ENCODE data around the gene PGAP3.
"Not testable (repeated sequence)": the region's sequence is repeated elsewhere in the genome, so short reads cannot be mapped to it uniquely, and the experiment has no call there.

Gene PGAP3

GRCh38 chr17:39715375-39716072 is 27.7 kb upstream of the PGAP3 start:
- DNase-seq (ENCODE audit: low read depth) = no peak

- DNase-seq (ENCODE audit: low read depth) = no peak
Observed at GRCh38 chr17:39714234-39714633, 26.4 kb upstream of the PGAP3 start.

GRCh38 chr17:39711851-39712250 is 24.0 kb upstream of the PGAP3 start:
- DNase-seq (ENCODE audit: low read depth) = no peak

GRCh38 chr17:39711071-39711470 is 23.2 kb upstream of the PGAP3 start:
- not testable (repeated sequence) for DNase-seq (ENCODE audit: low read depth)

GRCh38 chr17:39709998-39710964 is 22.4 kb upstream of the PGAP3 start:
- DNase-seq (ENCODE audit: low read depth) = no peak

GRCh38 chr17:39709319-39709997 is 21.6 kb upstream of the PGAP3 start:
- no peak for DNase-seq (ENCODE audit: low read depth)

- no peak for DNase-seq (ENCODE audit: low read depth)
Observed at GRCh38 chr17:39706921-39707337, 19.1 kb upstream of the PGAP3 start.

GRCh38 chr17:39706383-39706782 is 18.5 kb upstream of the PGAP3 start:
- no peak for DNase-seq (ENCODE audit: low read depth)

- DNase-seq (ENCODE audit: low read depth) = no peak
Observed at GRCh38 chr17:39705786-39706348, 18.0 kb upstream of the PGAP3 start.

- DNase-seq (ENCODE audit: low read depth) = peak; percentile 30
Observed at GRCh38 chr17:39704821-39705551, 17.1 kb upstream of the PGAP3 start.

- no peak for DNase-seq (ENCODE audit: low read depth)
Observed at GRCh38 chr17:39703913-39704312, 16.1 kb upstream of the PGAP3 start.

- DNase-seq (ENCODE audit: low read depth) = no peak
Observed at GRCh38 chr17:39702901-39703893, 15.3 kb upstream of the PGAP3 start.

- no peak for DNase-seq (ENCODE audit: low read depth)
Observed at GRCh38 chr17:39701784-39702422, 14.0 kb upstream of the PGAP3 start.

GRCh38 chr17:39701012-39701783 is 13.3 kb upstream of the PGAP3 start:
- no peak for DNase-seq (ENCODE audit: low read depth)

GRCh38 chr17:39700148-39700987 is 12.5 kb upstream of the PGAP3 start:
- DNase-seq (ENCODE audit: low read depth) = peak; percentile 18

- DNase-seq (ENCODE audit: low read depth) = peak; percentile 79
Observed at GRCh38 chr17:39699818-39700147, 11.9 kb upstream of the PGAP3 start, which contains the start of gene ERBB2. Gene ERBB2 (plus strand): TSS chr17:39700064. CDS start chr17:39700239, 175 bp downstream.

GRCh38 chr17:39699157-39699817 is 11.4 kb upstream of the PGAP3 start:
- not testable (repeated sequence) for DNase-seq (ENCODE audit: low read depth)
